Panc1 (cell line): ENCODE data around the gene RBM48.

ENCODE experiments used
- CTCF ChIP-seq: fragments of 450-650 bp; IDR thresholded peaks from 2 replicates; pipeline ENCODE4 v1.5.1; 2017; ENCODE audit warnings: mild to moderate bottlenecking
- TCF7L2 ChIP-seq: IDR thresholded peaks from 2 replicates; pipeline ENCODE4 v1.6.1; 2011; ENCODE audit warnings: mild to moderate bottlenecking, low read depth, low read length, inconsistent platforms

GRCh38 chr7:92503767-92504166 lies 24.8 kb upstream of the RBM48 start:
- TF ChIP-seq CTCF = no peak
- TF ChIP-seq TCF7L2 = no peak
